PC-3 (cell line): ENCODE data around the gene HMCES. TPM values are rescaled to one million over a fixed set of nuclear protein-coding genes. Genes with fewer than 3 reads are reported as not detected.
"Not testable (repeated sequence)": the region's sequence is repeated elsewhere in the genome, so short reads cannot be mapped to it uniquely, and the experiment has no call there.

Experiments used
- ATAC-seq: fragments of 200-7000 bp; cut with Tn5 transposase; 2 replicates; pipeline ENCODE4 v1.9.1; 2020; ENCODE audit warnings: mild to moderate bottlenecking, moderate library complexity
- BruUV-seq: library from RNA; stranded (reverse); fragments of 400-500 nt; replicated peaks from 2 replicates; lab custom pipeline; 2021; lab: Mats Ljungman, UMichigan
- CTCF ChIA-PET: fragments of 300-600 bp; sonication (Branson Sonifier 250); formaldehyde crosslinking; loops from one replicate; lab custom pipeline; 2022; ENCODE audit warnings: antibody characterized with exemption; lab: Charles Lee
- POLR2A ChIA-PET: fragments of 300-600 bp; sonication (Branson Sonifier 250); formaldehyde crosslinking; loops from one replicate; lab custom pipeline; 2022; ENCODE audit warnings: antibody characterized with exemption; ENCODE audit not compliant: unreplicated experiment; lab: Charles Lee
- DNase-seq: peaks from one replicate; pipeline ENCODE4 v3.0.0-alpha.2; 2015
- H2AFZ ChIP-seq: fragments of 300-600 bp; sonication (generic); 2 replicates; pipeline ENCODE4 v1.6.0; 2016; ENCODE audit warnings: antibody characterized with exemption, low read length
- H3F3A ChIP-seq: fragments of 300-600 bp; sonication (generic); one replicate; pipeline ENCODE4 v1.6.0; 2017; ENCODE audit warnings: antibody characterized with exemption, low read length, control low read depth, mild to moderate bottlenecking; ENCODE audit not compliant: unreplicated experiment
- H3K27ac ChIP-seq: fragments of 300-600 bp; sonication (generic); 2 replicates; pipeline ENCODE4 v1.5.1; 2016; ENCODE audit warnings: mild to moderate bottlenecking, low read length
- H3K27me3 ChIP-seq: fragments of 300-600 bp; sonication (generic); 2 replicates; pipeline ENCODE4 v1.6.1; 2016; ENCODE audit warnings: low read length, mixed read lengths
- H3K36me3 ChIP-seq: fragments of 300-600 bp; sonication (generic); 2 replicates; pipeline ENCODE4 v1.6.1; 2016; ENCODE audit warnings: low read depth, mixed run types, low read length, mixed read lengths
- H3K4me1 ChIP-seq: fragments of 300-600 bp; sonication (generic); 2 replicates; pipeline ENCODE4 v1.5.1; 2016; ENCODE audit warnings: low read length; ENCODE audit not compliant: insufficient read depth
- H3K4me2 ChIP-seq: fragments of 300-600 bp; sonication (generic); 2 replicates; pipeline ENCODE4 v1.6.0; 2016; ENCODE audit warnings: low read length
- H3K4me3 ChIP-seq: fragments of 300-600 bp; sonication (generic); 2 replicates; pipeline ENCODE4 v1.5.1; 2016; ENCODE audit warnings: mild to moderate bottlenecking, low read length, mixed read lengths
- H3K79me2 ChIP-seq: fragments of 300-600 bp; sonication (generic); 2 replicates; pipeline ENCODE4 v1.6.1; 2017; ENCODE audit warnings: low read length, mixed read lengths
- H3K9ac ChIP-seq: fragments of 300-600 bp; sonication (generic); 2 replicates; pipeline ENCODE4 v1.6.0; 2016; ENCODE audit warnings: mild to moderate bottlenecking, low read length
- H3K9me2 ChIP-seq: fragments of 300-600 bp; sonication (generic); replicated peaks from 2 replicates; pipeline ENCODE4 v1.6.1; 2016; ENCODE audit warnings: mixed run types, low read length, mixed read lengths
- H3K9me3 ChIP-seq: fragments of 300-600 bp; sonication (generic); 2 replicates; pipeline ENCODE4 v1.6.1; 2016; ENCODE audit warnings: low read length, mixed read lengths
- H4K20me1 ChIP-seq: fragments of 300-600 bp; sonication (generic); 2 replicates; pipeline ENCODE4 v1.6.1; 2016; ENCODE audit warnings: low read length, mixed read lengths
- CTCF ChIP-seq: fragments of 300-600 bp; sonication (generic); conservative IDR thresholded peaks from 2 replicates; pipeline ENCODE4 v1.5.1; 2017; ENCODE audit warnings: antibody characterized with exemption, low read depth, mild to moderate bottlenecking, low read length
- EZH2 ChIP-seq: fragments of 300-600 bp; sonication (generic); IDR thresholded peaks from one replicate; pipeline ENCODE4 v1.6.1; 2017; ENCODE audit warnings: antibody characterized with exemption, mild to moderate bottlenecking, low read length; ENCODE audit not compliant: unreplicated experiment
- EZH2phosphoT487 ChIP-seq: fragments of 300-600 bp; sonication (generic); IDR thresholded peaks from 2 replicates; pipeline ENCODE4 v1.6.1; 2018; ENCODE audit warnings: mild to moderate bottlenecking, antibody characterized with exemption, low read length, borderline replicate concordance
- intact Hi-C: fragments of 100-400 bp; cut with micrococcal nuclease; formaldehyde crosslinking; loops from 2 replicates; pipeline ENCODE4 v1.9.0; 2023
- total RNA-seq: library from RNA; depleted of rRNA; stranded (reverse); fragments of >200 nt; gene quantifications from 2 replicates; pipeline ENCODE4 v1.2.3, GENCODE V29; 2014

HMCES gene
- total RNA-seq, 1 experiment from 2014 or later, result 28.8 TPM

GRCh38 chr3:129336093-129336706 is 57.5 kb downstream of the HMCES start:
- H4K20me1 ChIP-seq, result no peaks in the 10 kb centered on the region
- H3K4me1 ChIP-seq, result no peaks in the 10 kb centered on the region
- ChIA-PET POLR2A (no interaction called here), CTCF (no interaction called here)
- no TSS peak for BruUV-seq
- H3K27me3 ChIP-seq, result no peaks in the 10 kb centered on the region
- H2AFZ ChIP-seq, result no peak overlapping the region
- no peaks in the 10 kb centered on the region for H3F3A ChIP-seq
- no peak for DNase-seq
- intact Hi-C loops, result no loop called here
- ATAC-seq, result no peak
- H3K9me2 ChIP-seq, result no peaks in the 10 kb centered on the region
- H3K27ac ChIP-seq, result no peak overlapping the region
- no peak overlapping the region for H3K9ac ChIP-seq
- no peaks in the 10 kb centered on the region for H3K79me2 ChIP-seq
- TF ChIP-seq CTCF (no peak), EZH2 (no peak), EZH2phosphoT487 (no peak)
- H3K36me3 ChIP-seq, result no peaks in the 10 kb centered on the region
- H3K4me3 ChIP-seq, result no peak overlapping the region
- no peak overlapping the region for H3K4me2 ChIP-seq
- H3K9me3 ChIP-seq, result no peaks in the 10 kb centered on the region

DNA sequence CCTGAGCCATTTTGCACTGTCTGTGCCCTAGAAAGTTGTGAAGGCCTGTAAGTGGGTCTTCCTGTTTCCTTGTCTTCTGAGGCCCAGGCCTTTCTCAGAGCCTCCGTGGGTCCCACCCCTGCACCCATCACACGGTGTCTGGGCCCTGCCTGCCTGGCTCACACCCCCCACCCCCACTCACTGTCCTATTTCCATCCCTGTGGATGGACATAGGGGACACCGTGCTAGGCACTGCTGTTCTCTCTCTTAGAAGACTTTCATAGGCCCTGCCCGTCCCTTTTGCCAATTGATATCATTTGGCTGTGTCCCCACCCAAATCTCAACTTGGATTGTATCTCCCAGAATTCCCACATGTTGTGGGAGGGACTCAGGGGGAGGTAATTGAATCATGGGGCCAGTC is 59.0 kb downstream of the HMCES start:
- H3K9me3 ChIP-seq, POLR2A ChIA-PET, H3K9ac ChIP-seq, H3K9me2 ChIP-seq, H3K79me2 ChIP-seq, DNase-seq, H3K27me3 ChIP-seq, ATAC-seq, H3K4me3 ChIP-seq, H2AFZ ChIP-seq, H3K4me1 ChIP-seq, intact Hi-C loops, H4K20me1 ChIP-seq, CTCF ChIA-PET, H3K27ac ChIP-seq, H3K4me2 ChIP-seq, BruUV-seq, H3K36me3 ChIP-seq, H3F3A ChIP-seq: not testable (repeated sequence)

DNA sequence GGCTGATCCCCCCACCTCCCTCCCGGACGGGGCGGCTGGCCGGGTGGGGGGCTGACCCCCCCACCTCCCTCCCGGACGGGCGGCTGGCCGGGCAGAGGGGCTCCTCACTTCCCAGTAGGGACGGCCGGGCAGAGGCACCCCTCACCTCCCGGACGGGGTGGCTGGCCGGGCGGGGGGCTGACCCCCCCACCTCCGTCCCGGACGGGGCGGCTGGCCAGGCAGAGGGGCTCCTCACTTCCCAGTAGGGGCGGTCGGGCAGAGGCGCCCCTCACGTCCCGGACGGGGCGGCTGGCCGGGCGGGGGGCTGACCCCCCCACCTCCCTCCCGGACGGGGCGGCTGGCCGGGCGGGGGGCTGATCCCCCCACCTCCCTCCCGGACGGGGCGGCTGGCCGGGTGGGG is 60.5 kb downstream of the HMCES start:
- H3K4me2 ChIP-seq, H2AFZ ChIP-seq, H3K4me1 ChIP-seq, H3K79me2 ChIP-seq, BruUV-seq, H3K27me3 ChIP-seq, H3K9me3 ChIP-seq, H4K20me1 ChIP-seq, H3K9me2 ChIP-seq, H3F3A ChIP-seq, DNase-seq, H3K4me3 ChIP-seq, POLR2A ChIA-PET, ATAC-seq, H3K27ac ChIP-seq, intact Hi-C loops, H3K9ac ChIP-seq, H3K36me3 ChIP-seq, CTCF ChIA-PET: not testable (repeated sequence)

DNA sequence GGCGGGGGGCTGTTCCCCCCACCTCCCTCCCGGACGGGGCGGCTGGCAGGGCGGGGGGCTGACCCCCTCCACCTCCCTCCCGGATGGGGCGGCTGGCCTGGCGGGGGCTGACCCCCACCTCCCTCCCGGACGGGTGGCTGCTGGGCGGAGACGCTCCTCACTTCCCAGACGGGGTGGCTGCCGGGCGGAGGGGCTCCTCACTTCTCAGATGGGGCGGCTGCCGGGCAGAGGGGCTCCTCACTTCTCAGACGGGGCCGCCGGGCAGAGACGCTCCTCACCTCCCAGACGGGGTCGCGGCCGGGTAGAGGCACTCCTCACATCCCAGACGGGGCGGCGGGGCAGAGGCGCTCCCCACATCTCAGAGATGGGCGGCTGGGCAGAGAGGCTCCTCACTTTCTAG is 61.2 kb downstream of the HMCES start:
- H3F3A ChIP-seq, BruUV-seq, H4K20me1 ChIP-seq, H3K4me3 ChIP-seq, ATAC-seq, H3K9me2 ChIP-seq, H3K4me2 ChIP-seq, H3K27ac ChIP-seq, H3K9me3 ChIP-seq, H3K4me1 ChIP-seq, DNase-seq, CTCF ChIA-PET, H2AFZ ChIP-seq, H3K79me2 ChIP-seq, intact Hi-C loops, H3K27me3 ChIP-seq, POLR2A ChIA-PET, H3K9ac ChIP-seq, H3K36me3 ChIP-seq: not testable (repeated sequence)
